Right lobe of liver (tissue), 6 donors: ENCODE results near the gene EPB41L4A. TPM values are rescaled to one million over a fixed set of nuclear protein-coding genes. Genes with fewer than 3 reads are reported as not detected.
"Not testable (repeated sequence)": the region's sequence is repeated elsewhere in the genome, so short reads cannot be mapped to it uniquely, and the experiment has no call there.

ENCODE experiments used
- ATAC-seq, 4 donors: fragments of 200-7000 bp; cut with Tn5 transposase; one replicate each; pipeline ENCODE4 v1.9.1; 2020; ENCODE audit warnings: mild to moderate bottlenecking in 4 of 4, moderate library complexity in 4 of 4
- DNase-seq, 3 donors: peaks; one replicate each; pipeline ENCODE4 v3.0.0-alpha.2; 2020
- H3K27ac ChIP-seq, 3 donors: fragments of 200-600 bp; one replicate each; pipeline ENCODE4 v1.8.0; 2022
- H3K27me3 ChIP-seq, 2 donors: fragments of 200-600 bp; one replicate each; pipeline ENCODE4 v1.8.0; 2022
- H3K36me3 ChIP-seq, 4 donors: fragments of 200-600 bp; sonication (generic) in 1 of 4; one replicate each; pipeline versions ENCODE4 v1.5.1 to v1.8.0; 2017 to 2022; ENCODE audit warnings: control low read depth in 1 of 4
- H3K4me1 ChIP-seq, 4 donors: fragments of 200-600 bp; sonication (generic) in 1 of 4; one replicate each; pipeline versions ENCODE4 v1.5.1 to v1.8.0; 2017 to 2022; ENCODE audit warnings: control low read depth in 1 of 4
- H3K4me3 ChIP-seq, 3 donors: fragments of 200-600 bp; one replicate each; pipeline ENCODE4 v1.8.0; 2022
- H3K9me3 ChIP-seq, 4 donors: fragments of 200-600 bp; sonication (generic) in 1 of 4; one replicate each; pipeline versions ENCODE4 v1.5.1 to v1.8.0; 2017 to 2022; ENCODE audit warnings: control low read depth in 1 of 4
- POLR2A ChIP-seq: fragments of 450-650 bp; IDR thresholded peaks from one replicate; pipeline ENCODE4 v1.6.1; 2017; ENCODE audit warnings: antibody characterized with exemption, mild to moderate bottlenecking
- WGBS: methylation state at CpG from one replicate; pipeline ENCODE4 v1.1.6; 2018; ENCODE audit warnings: low coverage, low lambda C conversion rate; ENCODE audit not compliant: insufficient coverage; ENCODE audit errors: missing lambda C conversion rate; 5-methylcytosine and 5-hydroxymethylcytosine counted together
- intact Hi-C, 2 donors: fragments of 100-400 bp; cut with DNase I; formaldehyde crosslinking; loops; one replicate each; pipeline versions ENCODE4 v1.11.2 to v1.14.1; 2022
- total RNA-seq, 6 experiments: library from RNA; depleted of rRNA in 2 of 6; stranded (reverse); fragments of >200 nt in 2 of 6; fragmentation: NEBNext Ultra II Directional in 3 of 6; extraction: Animal tissue kit (Norgen Biotek cat#: 25700) in 3 of 6; gene quantifications; one replicate each; pipeline versions ENCODE4 v1.1.0 to v1.2.4, GENCODE V29; 2016 to 2023
- TF ChIP-seq, protein P1 (sequence below), 4 donors: fragments of 200-600 bp in 3 of 4; fragments of 450-650 bp in 1 of 4; IDR thresholded peaks; one replicate each; pipeline versions ENCODE4 v1.5.1 to v1.8.0; 2016 to 2022; ENCODE audit warnings: antibody characterized with exemption in 4 of 4, mild to moderate bottlenecking in 2 of 4
- donor health status: DM: no; HTN: yes; CAD: no.
- donor health status: DM: no; HTN: no; CAD: no.
- donor health status: DM: no; HTN: no; CAD: no.
- donor health status: DM: no; HTN: yes; CAD: no.
- donor health status: DM: no; HTN: yes; CAD: no.

The EPB41L4A gene
- total RNA-seq, 6 experiments from 2014 or later: 2.5 to 12.0 (median 4.2) TPM

DNA sequence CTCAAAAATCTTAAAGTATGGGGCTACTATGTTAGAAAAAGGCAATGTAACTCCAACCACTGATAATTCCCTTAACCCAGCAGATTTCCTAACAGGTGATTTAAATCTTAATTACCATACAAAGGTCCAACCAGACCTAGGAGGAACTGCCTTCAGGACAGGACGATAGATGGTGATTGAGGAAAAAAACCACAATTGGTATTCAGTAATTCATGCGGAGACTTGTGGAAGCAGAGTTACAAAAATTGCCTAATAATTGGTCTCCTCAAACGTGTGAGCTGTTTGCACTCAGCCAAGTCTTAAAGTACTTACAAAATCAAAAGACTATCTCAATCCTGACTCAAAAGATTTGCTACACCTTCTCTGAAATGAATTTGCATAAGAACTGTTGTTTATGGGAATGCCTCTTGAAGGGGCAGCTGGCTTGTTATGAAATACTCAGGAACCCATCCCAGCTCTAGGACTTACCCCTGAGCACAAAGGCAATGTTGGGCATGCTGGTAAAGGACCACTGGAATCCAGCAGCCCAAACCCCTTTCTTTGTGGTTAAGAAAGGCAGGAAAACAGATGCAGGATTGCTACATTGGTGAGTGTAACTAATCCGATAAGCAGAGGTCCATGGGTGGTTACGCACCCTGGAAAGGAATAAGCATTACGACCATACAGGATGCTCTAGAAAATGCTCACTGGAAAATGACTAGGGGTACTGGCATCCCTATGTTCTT lies 26.7 kb upstream of the EPB41L4A start:
- Histone ChIP-seq H3K36me3 (no peaks in the 10 kb centered on the region), H3K4me1 (no peaks in the 10 kb centered on the region), H3K27me3 (no peaks in the 10 kb centered on the region), H3K4me3 (no peak overlapping the region), H3K27ac (no peak overlapping the region), H3K9me3 (no peaks in the 10 kb centered on the region)
- DNase-seq (no peak), ATAC-seq (no peak)
- intact Hi-C loops: no loop called here
- TF ChIP-seq, protein P1, sequence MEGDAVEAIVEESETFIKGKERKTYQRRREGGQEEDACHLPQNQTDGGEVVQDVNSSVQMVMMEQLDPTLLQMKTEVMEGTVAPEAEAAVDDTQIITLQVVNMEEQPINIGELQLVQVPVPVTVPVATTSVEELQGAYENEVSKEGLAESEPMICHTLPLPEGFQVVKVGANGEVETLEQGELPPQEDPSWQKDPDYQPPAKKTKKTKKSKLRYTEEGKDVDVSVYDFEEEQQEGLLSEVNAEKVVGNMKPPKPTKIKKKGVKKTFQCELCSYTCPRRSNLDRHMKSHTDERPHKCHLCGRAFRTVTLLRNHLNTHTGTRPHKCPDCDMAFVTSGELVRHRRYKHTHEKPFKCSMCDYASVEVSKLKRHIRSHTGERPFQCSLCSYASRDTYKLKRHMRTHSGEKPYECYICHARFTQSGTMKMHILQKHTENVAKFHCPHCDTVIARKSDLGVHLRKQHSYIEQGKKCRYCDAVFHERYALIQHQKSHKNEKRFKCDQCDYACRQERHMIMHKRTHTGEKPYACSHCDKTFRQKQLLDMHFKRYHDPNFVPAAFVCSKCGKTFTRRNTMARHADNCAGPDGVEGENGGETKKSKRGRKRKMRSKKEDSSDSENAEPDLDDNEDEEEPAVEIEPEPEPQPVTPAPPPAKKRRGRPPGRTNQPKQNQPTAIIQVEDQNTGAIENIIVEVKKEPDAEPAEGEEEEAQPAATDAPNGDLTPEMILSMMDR (IDR thresholded peaks at IDR 0.05): no peak
- no peak for TF ChIP-seq POLR2A
- 69% methylated on average over 6 of the region's 6 CpGs for WGBS

DNA sequence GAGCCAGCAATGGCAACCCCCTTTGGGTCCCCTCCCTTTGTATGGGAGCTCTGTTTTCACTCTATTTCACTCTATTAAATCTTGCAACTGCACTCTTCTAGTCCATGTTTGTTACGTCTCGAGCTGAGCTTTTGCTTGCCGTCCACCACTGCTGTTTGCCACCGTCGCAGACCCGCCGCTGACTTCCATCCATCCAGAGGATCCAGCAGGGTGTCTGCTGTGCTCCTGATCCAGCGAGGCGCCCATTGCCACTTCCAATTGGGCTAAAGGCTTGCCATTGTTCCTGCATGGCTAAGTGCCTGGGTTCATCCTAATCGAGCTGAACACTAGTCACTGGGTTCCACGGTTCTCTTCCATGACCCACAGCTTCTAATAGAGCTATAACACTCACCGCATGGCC lies 24.9 kb upstream of the EPB41L4A start:
- H3K27ac ChIP-seq, H3K27me3 ChIP-seq, H3K4me3 ChIP-seq, H3K9me3 ChIP-seq, H3K36me3 ChIP-seq, DNase-seq, H3K4me1 ChIP-seq, ATAC-seq, intact Hi-C loops: not testable (repeated sequence)
- 77% methylated on average over 9 of the region's 12 CpGs for WGBS

DNA sequence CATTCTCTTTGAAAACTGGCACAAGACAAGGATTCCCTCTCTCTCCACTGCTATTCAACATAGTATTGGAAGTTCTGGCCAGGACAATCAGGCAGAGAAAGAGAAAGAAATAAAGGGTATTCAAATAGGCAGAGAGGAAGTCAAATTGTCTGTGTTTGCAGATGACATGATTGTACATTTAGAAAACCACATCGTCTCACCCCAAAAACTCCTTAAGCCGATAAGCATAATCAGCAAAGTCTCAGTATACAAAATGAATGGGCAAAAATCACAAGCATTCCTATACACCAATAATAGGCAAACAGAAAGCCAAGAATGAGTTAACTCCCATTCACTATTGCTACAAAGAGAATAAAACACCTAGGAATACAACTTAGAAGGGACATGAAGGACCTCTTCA lies 21.0 kb upstream of the EPB41L4A start:
- WGBS: 90% methylated on average over 2 of the region's 2 CpGs

DNA sequence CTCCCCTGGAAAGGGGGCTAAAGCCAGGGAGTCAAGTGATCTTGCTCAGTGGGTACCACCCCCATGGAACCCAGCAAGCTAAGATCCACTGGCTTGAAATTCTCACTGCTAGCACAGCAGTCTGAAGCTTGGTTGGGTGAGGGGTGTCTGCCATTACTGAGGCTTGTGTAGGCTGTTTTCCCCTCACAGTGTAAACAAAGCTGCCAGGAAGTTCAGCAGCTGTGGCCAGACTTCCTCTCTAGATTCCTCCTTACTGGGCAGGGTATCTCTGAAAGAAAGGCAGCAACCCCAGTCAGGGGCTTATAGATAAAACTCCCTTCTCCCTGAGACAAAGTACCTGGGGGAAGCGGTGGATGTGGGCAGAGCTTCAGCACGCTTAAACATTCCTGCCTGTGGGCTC lies 17.1 kb upstream of the EPB41L4A start:
- no peak overlapping the region for H3K4me3 ChIP-seq
- ATAC-seq: no peak
- intact Hi-C loops: no loop called here
- no peaks in the 10 kb centered on the region for H3K4me1 ChIP-seq
- H3K27ac ChIP-seq: no peak overlapping the region
- H3K36me3 ChIP-seq: no peaks in the 10 kb centered on the region
- TF ChIP-seq POLR2A: no peak
- TF ChIP-seq, protein P1 (IDR thresholded peaks at IDR 0.05): no peak
- no peaks in the 10 kb centered on the region for H3K9me3 ChIP-seq
- no peak for DNase-seq
- WGBS: no CpG with 5 or more reads among the region's 2 CpGs
- no peaks in the 10 kb centered on the region for H3K27me3 ChIP-seq

More for the DNA sequence above, 21.0 kb upstream of the EPB41L4A start:
- DNase-seq: no peak
- Histone ChIP-seq H3K4me1 (no peaks in the 10 kb centered on the region), H3K4me3 (no peak overlapping the region), H3K27ac (no peak overlapping the region), H3K27me3 (no peaks in the 10 kb centered on the region), H3K9me3 (no peaks in the 10 kb centered on the region), H3K36me3 (no peaks in the 10 kb centered on the region)
- TF ChIP-seq POLR2A: no peak
- TF ChIP-seq, protein P1 (IDR thresholded peaks at IDR 0.05): no peak
- no peak for ATAC-seq
- intact Hi-C loops: no loop called here

DNA sequence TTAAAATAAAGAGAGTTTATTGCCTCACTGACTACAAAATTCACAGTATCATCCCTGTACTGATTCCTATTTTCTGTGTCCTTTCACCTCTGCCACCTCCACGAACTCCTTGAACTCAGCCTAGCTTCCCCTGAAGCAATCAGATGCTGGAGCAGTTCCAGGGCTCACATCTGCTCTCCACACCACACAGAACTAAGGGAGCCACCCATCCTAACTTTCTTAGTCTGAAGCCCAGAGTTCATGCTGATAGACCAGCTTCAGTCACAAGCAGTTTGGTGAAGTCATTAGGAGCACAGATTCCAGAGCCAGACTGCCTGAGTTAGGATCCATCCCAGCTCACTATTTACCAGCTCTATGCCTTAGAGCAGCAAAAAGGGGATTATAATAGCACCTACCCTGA lies 15.6 kb upstream of the EPB41L4A start:
- Histone ChIP-seq H3K4me1 (no peaks in the 10 kb centered on the region), H3K9me3 (no peaks in the 10 kb centered on the region), H3K27me3 (no peaks in the 10 kb centered on the region), H3K27ac (no peak overlapping the region), H3K4me3 (no peak overlapping the region), H3K36me3 (no peaks in the 10 kb centered on the region)
- no peak for ATAC-seq
- WGBS: 27% methylated on average over 1 of the region's 1 CpG
- TF ChIP-seq POLR2A: no peak
- TF ChIP-seq, protein P1 (IDR thresholded peaks at IDR 0.05): no peak
- no peak for DNase-seq
- intact Hi-C loops: no loop called here

DNA sequence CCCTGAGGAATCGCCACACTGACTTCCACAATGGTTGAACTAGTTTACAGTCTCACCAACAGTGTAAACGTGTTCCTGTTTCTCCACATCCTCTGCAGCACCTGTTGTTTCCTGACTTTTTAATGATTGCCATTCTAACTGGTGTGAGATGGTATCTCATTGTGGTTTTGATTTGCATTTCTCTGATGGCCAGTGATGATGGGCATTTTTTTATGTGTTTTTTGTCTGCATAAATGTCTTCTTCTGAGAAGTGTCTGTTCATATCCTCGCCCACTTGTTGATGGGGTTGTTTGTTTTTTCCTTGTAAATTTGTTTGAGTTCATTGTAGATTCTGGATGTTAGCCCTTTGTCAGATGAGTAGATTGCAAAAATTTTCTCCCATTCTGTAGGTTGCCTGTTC lies 7.1 kb upstream of the EPB41L4A start:
- H3K36me3 ChIP-seq, H3K9me3 ChIP-seq, intact Hi-C loops, DNase-seq, H3K27ac ChIP-seq, H3K27me3 ChIP-seq, H3K4me3 ChIP-seq, ATAC-seq, H3K4me1 ChIP-seq: not testable (repeated sequence)
- whole genome bisulfite sequencing: 53% methylated on average over 3 of the region's 3 CpGs
